Endothelial cell of umbilical vein (primary cell): Measurements from ENCODE around the gene TMEM151A. TPM values are rescaled to one million over a fixed set of nuclear protein-coding genes. Genes with fewer than 3 reads are reported as not detected.

Experiments used
- BruUV-seq: library from RNA; stranded (reverse); fragments of 400-500 nt; replicated peaks from 2 replicates; lab custom pipeline; 2021; lab: Mats Ljungman, UMichigan
- CTCF ChIA-PET: fragments of 300-600, 350-600 bp; sonication (Branson Sonifier 250); formaldehyde crosslinking; loops from one replicate; lab custom pipeline; 2021; ENCODE audit warnings: antibody characterized with exemption, inconsistent platforms; lab: Charles Lee
- POLR2A ChIA-PET: fragments of 300-600, 350-600 bp; sonication (Branson Sonifier 250); formaldehyde crosslinking; loops from one replicate; lab custom pipeline; 2021; ENCODE audit warnings: antibody characterized with exemption, inconsistent platforms; lab: Charles Lee
- DNase-seq: peaks from one replicate; pipeline ENCODE4 v3.0.0-alpha.2; 2011; ENCODE audit warnings: low read depth, low spot score
- FAIRE-seq: peaks from 2 replicates; lab custom pipeline; 2011; peaks lifted over from hg19 to GRCh38; lab: Jason Lieb, UNC
- H2AFZ ChIP-seq: 2 replicates; pipeline ENCODE4 v1.6.0; 2012; ENCODE audit warnings: low read depth, low read length, control low read depth, inconsistent platforms
- H3K27ac ChIP-seq: 2 replicates; pipeline ENCODE4 v1.5.1; 2011; ENCODE audit warnings: low read depth, mild to moderate bottlenecking, control low read depth, low read length, moderate library complexity; ENCODE audit not compliant: insufficient read depth
- H3K27me3 ChIP-seq, 2 experiments: 2 replicates each; pipeline versions ENCODE4 v1.6.0 to v1.6.1; 2011; ENCODE audit warnings: low read length in 2 of 2, mixed read lengths in 1 of 2; ENCODE audit not compliant: control insufficient read depth in 2 of 2, insufficient read depth in 2 of 2
- H3K36me3 ChIP-seq, 2 experiments: 2 replicates in 1 of 2; 3 replicates in 1 of 2; pipeline ENCODE4 v1.5.1; 2011; ENCODE audit warnings: low read length in 2 of 2, mild to moderate bottlenecking in 1 of 2, moderate library complexity in 1 of 2; ENCODE audit not compliant: control insufficient read depth in 2 of 2, insufficient read depth in 2 of 2; ENCODE audit errors: extremely low read depth in 1 of 2
- H3K4me1 ChIP-seq: 3 replicates; pipeline ENCODE4 v1.5.1; 2011; ENCODE audit warnings: mild to moderate bottlenecking, low read length; ENCODE audit not compliant: control insufficient read depth, insufficient read depth; ENCODE audit errors: extremely low read depth
- H3K4me2 ChIP-seq: 2 replicates; pipeline ENCODE4 v1.6.1; 2011; ENCODE audit warnings: low read length, control low read depth, mixed read lengths; ENCODE audit not compliant: insufficient read depth
- H3K4me3 ChIP-seq, 3 experiments: fragments of 200-600 bp in 1 of 3; sonication (generic), shearing (Covaris generic) in 1 of 3; replicated peaks in 1 of 3; 2 replicates each; pipeline ENCODE4 v1.5.1; 2011 to 2016; ENCODE audit warnings: control low read depth in 3 of 3, low read length in 3 of 3, mild to moderate bottlenecking in 2 of 3, inconsistent platforms in 1 of 3, low read depth in 1 of 3, moderate library complexity in 1 of 3; ENCODE audit not compliant: insufficient read depth in 1 of 3
- H3K79me2 ChIP-seq: 2 replicates; pipeline ENCODE4 v1.6.0; 2012; ENCODE audit warnings: low read length, inconsistent platforms; ENCODE audit not compliant: control insufficient read depth, insufficient read depth
- H3K9ac ChIP-seq: replicated peaks from 2 replicates; pipeline ENCODE3; 2011; ENCODE audit warnings: low read length, control low read depth; ENCODE audit not compliant: insufficient read depth; ENCODE audit errors: extremely low read depth
- H3K9me1 ChIP-seq: replicated peaks from 3 replicates; pipeline ENCODE4 v1.6.0; 2011; ENCODE audit warnings: mild to moderate bottlenecking, low read length; ENCODE audit not compliant: control insufficient read depth, insufficient read depth; ENCODE audit errors: extremely low read depth
- H3K9me3 ChIP-seq: replicated peaks from 2 replicates; pipeline ENCODE4 v1.5.1; 2012; ENCODE audit warnings: low read length, inconsistent platforms; ENCODE audit not compliant: control insufficient read depth, insufficient read depth
- H4K20me1 ChIP-seq: replicated peaks from 2 replicates; pipeline ENCODE3; 2011; ENCODE audit warnings: mild to moderate bottlenecking, low read length; ENCODE audit not compliant: control insufficient read depth, insufficient read depth; ENCODE audit errors: extremely low read depth
- EZH2 ChIP-seq: IDR thresholded peaks from 2 replicates; pipeline ENCODE4 v1.6.1; 2012; ENCODE audit warnings: borderline replicate concordance, low read depth, mild to moderate bottlenecking, moderate library complexity, low read length, inconsistent platforms; ENCODE audit not compliant: severe bottlenecking
- GATA2 ChIP-seq: IDR thresholded peaks from 2 replicates; pipeline ENCODE4 v1.7.0; 2011; ENCODE audit warnings: low read depth, mild to moderate bottlenecking, moderate library complexity, mixed read lengths, low read length; ENCODE audit not compliant: insufficient read length, insufficient read depth
- JUN ChIP-seq: IDR thresholded peaks from 2 replicates; pipeline ENCODE4 v1.6.1; 2011; ENCODE audit warnings: borderline replicate concordance, low read depth; ENCODE audit not compliant: insufficient read length, insufficient read depth
- MYC ChIP-seq: IDR thresholded peaks from one replicate; pipeline ENCODE4 v1.6.1; 2011; ENCODE audit warnings: mild to moderate bottlenecking, low read depth, low read length
- POLR2A ChIP-seq: IDR thresholded peaks from 2 replicates; pipeline ENCODE4 v1.6.1; 2012; ENCODE audit warnings: low read depth, mild to moderate bottlenecking, control low read depth, low read length
- dilution Hi-C: fragments of 300-500 bp; cut with MboI; formaldehyde crosslinking; loops from one replicate; pipeline ENCODE4 v1.15.0; 2019; ENCODE audit warnings: low sequenced_read_pairs; ENCODE audit not compliant: extremely low pct_ligation_motif_present
- intact Hi-C: fragments of 100-400 bp; cut with micrococcal nuclease; formaldehyde crosslinking; loops from one replicate; pipeline ENCODE4 v1.10.0; 2022
- polyA plus RNA-seq, 4 experiments: library from polyadenylated mRNA; depleted of rRNA in 3 of 4; stranded (reverse) in 3 of 4; unstranded in 1 of 4; fragments of >200 nt; gene quantifications; 2 replicates each; pipeline versions ENCODE4 v1.2.1 to v1.2.3, GENCODE V29; 2011 to 2012; ENCODE audit warnings: missing spikeins in 1 of 4
- total RNA-seq: library from RNA; stranded (reverse); gene quantifications from 2 replicates; pipeline ENCODE4 v1.2.3, GENCODE V29; 2021
- TF ChIP-seq, protein P1 (sequence below), 2 donors: IDR thresholded peaks; 1 replicate in 1 of 2; 2 replicates in 1 of 2; pipeline ENCODE4 v1.5.1; 2011; ENCODE audit warnings: low read length in 2 of 2, mild to moderate bottlenecking in 2 of 2, moderate library complexity in 2 of 2, control low read depth in 1 of 2, inconsistent platforms in 1 of 2, low read depth in 1 of 2; ENCODE audit not compliant: insufficient read depth in 1 of 2; ENCODE audit errors: extremely low read depth in 1 of 2

Gene TMEM151A
- total and polyA plus RNA-seq, 2 donors (not counting 3 experiments of a cell fraction or from before 2014, with no cell fraction given): not detected

DNA sequence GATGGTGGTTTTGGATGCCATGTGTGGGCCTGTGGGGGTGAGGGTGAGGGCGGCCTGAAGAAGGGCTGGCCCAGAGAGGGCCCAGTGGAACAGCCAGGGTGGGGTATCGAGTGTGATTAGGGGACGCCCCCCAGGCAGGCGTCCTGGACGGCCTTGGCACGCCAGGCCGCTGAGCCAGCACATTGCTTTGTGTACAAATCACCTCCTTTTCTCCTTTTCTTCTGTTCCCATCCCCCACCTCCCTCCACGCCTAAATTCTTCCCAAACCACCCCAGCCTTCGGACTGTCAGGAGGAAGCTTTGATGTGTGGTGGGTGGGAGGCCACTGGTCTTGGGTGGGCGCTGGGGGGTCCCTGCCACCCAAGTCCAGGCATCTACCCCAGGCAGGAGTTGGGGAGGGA is 33.0 kb downstream of the TMEM151A start:
- Histone ChIP-seq H3K4me3 (no peak overlapping the region), H2AFZ (no peak overlapping the region), H3K4me1 (peaks cover 7% of the 10 kb centered on the region), H3K9me1 (no peaks in the 10 kb centered on the region), H4K20me1 (no peaks in the 10 kb centered on the region), H3K36me3 (no peaks in the 10 kb centered on the region), H3K9ac (no peak overlapping the region), H3K4me2 (no peak overlapping the region), H3K27me3 (no peaks in the 10 kb centered on the region), H3K27ac (no peak overlapping the region), H3K9me3 (no peaks in the 10 kb centered on the region), H3K79me2 (no peaks in the 10 kb centered on the region)
- dilution Hi-C loops (no loop called here), intact Hi-C loops (no loop called here)
- no TSS peak for BruUV-seq
- POLR2A ChIA-PET: interaction anchor here (1.7 kb wide), 1 partner anchor 12 kb away, joined by 4 read pairs; no protein-coding TSS in a partner anchor
- FAIRE-seq (no peak), DNase-seq (no peak)
- TF ChIP-seq GATA2 (no peak), MYC (no peak), EZH2 (no peak), JUN (no peak), POLR2A (no peak)
- TF ChIP-seq, protein P1, sequence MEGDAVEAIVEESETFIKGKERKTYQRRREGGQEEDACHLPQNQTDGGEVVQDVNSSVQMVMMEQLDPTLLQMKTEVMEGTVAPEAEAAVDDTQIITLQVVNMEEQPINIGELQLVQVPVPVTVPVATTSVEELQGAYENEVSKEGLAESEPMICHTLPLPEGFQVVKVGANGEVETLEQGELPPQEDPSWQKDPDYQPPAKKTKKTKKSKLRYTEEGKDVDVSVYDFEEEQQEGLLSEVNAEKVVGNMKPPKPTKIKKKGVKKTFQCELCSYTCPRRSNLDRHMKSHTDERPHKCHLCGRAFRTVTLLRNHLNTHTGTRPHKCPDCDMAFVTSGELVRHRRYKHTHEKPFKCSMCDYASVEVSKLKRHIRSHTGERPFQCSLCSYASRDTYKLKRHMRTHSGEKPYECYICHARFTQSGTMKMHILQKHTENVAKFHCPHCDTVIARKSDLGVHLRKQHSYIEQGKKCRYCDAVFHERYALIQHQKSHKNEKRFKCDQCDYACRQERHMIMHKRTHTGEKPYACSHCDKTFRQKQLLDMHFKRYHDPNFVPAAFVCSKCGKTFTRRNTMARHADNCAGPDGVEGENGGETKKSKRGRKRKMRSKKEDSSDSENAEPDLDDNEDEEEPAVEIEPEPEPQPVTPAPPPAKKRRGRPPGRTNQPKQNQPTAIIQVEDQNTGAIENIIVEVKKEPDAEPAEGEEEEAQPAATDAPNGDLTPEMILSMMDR (IDR thresholded peaks at IDR 0.05; ENCODE audit: extremely low read depth in 1 of 2, insufficient read depth in 1 of 2, low read depth in 1 of 2, low read length in 2 of 2): no peak
- CTCF ChIA-PET: interaction anchor here (4.0 kb wide), 1 partner anchor 12 kb away, joined by 56 read pairs; no protein-coding TSS in a partner anchor
